ENCODE results near the gene MLXIP. TPM values are rescaled to one million over a fixed set of nuclear protein-coding genes. Genes with fewer than 3 reads are reported as not detected.
"Not testable (repeated sequence)": the region's sequence is repeated elsewhere in the genome, so short reads cannot be mapped to it uniquely, and the experiment has no call there.

MLXIP gene
- total RNA-seq, 2 donors from 2014 or later, result 19.7 to 28.9 TPM

DNA sequence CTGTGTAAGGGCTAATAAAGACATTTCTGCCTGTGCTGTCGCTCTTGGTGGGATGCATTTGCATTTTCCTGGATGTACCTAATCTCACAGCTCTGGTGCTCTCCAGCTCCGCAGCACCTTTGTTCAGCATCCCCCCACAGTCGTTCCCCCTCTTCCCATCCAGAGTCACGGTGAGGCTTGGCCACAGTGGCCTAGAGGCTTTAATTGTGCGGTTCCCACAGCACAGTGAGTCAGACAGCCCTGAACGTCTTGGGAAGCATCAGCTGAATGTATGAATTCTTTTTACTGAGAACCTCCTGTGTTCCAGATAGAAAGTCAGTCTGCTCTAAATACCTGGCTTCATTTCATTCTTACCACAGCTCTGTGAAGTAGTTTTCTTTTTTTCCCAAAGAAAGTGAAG, 28.7 kb downstream of the MLXIP start:
- Mint-ChIP-seq H3K27me3 (no peaks in the 10 kb centered on the region), H3K4me1 (peaks cover 54% of the 10 kb centered on the region), H3K36me3 (ENCODE audit: low read depth) (no peaks in the 10 kb centered on the region), H3K27ac (no peak overlapping the region), H3K9me3 (no peaks in the 10 kb centered on the region), H3K4me3 (peak overlapping the region; percentile 78)
- no peak for ATAC-seq (replicated peaks)

DNA sequence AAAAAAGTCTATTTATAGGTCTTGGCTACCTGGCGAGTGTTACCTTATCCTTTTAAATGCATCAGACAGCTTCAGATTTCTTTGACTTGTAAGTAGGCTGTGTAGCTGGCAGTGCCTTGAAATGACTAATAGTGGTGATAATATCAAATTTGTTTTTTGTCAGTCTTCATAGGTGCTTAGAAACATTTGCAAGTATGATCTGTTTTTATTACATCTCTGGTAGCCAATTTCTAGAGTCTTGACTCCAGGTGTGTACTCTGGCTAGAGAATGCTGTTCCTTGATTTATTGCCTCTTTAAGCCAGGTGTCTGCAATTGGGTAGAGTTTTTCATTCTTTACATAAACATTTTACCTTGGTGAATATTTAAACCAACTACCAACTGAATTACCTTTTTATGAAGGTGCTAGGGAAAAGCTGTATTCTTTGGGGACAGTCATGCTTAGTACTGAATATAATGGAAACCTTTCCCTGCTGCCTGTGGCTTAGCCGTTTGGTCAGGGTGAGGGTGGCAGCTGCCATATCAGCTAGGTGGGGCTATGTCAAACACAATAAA, 32.6 kb downstream of the MLXIP start:
- Mint-ChIP-seq H3K9me3 (no peaks in the 10 kb centered on the region), H3K4me1 (peaks cover 30% of the 10 kb centered on the region), H3K4me3 (no peak overlapping the region), H3K27ac (no peak overlapping the region), H3K27me3 (no peaks in the 10 kb centered on the region), H3K36me3 (ENCODE audit: low read depth) (no peaks in the 10 kb centered on the region)
- ATAC-seq (replicated peaks), result no peak

DNA sequence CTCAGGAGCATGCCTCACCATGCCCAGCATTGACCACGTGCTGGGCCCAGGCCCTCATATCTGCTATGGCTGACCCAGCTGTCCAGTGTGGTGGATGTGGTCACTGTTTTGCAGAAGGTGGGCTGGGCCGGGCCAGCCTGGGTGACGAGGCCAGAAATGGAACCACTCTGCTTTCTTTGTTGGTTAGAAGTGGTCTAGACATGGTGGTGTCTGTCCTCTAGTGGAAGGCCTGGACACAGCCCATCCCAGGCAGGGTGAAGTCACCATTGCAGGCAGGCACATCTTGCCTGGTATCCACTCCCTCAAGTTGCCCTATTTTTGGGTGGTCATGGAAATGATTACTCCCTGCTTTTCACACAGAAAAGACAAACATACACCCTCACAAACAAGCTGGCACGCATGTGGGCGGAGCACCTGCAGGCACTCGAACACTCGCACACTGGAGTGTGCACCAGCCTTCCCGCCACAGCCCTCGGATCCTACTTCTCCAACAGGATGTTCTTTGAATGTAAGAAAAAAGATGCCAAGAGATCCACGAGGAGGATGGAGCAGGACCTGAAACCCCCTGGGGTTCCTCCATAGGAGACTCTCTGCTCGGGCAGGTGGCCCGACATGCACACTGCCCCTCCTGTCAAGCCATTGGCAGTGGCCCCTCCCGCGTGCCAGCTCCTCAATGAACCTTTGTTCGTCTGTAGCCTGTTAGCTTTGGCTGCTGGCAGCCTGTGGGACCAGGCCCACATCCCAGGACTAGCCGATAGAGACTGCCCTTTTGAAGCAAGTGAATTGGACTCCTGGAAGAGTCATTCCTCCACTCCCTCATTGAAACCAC, 38.4 kb downstream of the MLXIP start:
- no peak overlapping the region for H3K4me3 Mint-ChIP-seq
- H3K4me1 Mint-ChIP-seq, result peaks cover 7% of the 10 kb centered on the region
- peak overlapping the region; percentile 53 for H3K27ac Mint-ChIP-seq
- no peaks in the 10 kb centered on the region for H3K9me3 Mint-ChIP-seq
- H3K36me3 Mint-ChIP-seq (ENCODE audit: low read depth), result no peaks in the 10 kb centered on the region
- no peaks in the 10 kb centered on the region for H3K27me3 Mint-ChIP-seq
- no peak for ATAC-seq (replicated peaks)

DNA sequence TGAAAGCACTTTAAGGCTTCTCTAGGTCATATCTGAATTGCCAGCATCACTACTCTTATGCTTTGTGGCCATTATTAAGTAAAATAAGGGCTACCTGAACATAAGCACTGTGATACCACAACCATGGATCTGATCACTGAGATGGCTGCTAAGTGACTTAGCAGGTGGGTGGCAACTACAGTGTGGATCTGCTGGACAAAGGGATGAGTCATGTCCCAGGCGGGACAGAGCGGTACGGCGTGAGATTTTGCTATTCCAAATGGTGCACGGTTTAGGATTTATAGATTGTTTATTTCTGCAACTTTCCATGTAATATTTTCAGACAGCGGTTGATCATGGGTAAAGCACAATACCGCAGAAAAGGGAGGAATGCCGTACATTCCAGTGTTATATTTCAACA, 39.4 kb downstream of the MLXIP start:
- ATAC-seq (replicated peaks), result no peak
- Mint-ChIP-seq H3K4me3 (no peak overlapping the region), H3K27me3 (no peaks in the 10 kb centered on the region), H3K27ac (peak overlapping the region; percentile 53), H3K36me3 (ENCODE audit: low read depth) (no peaks in the 10 kb centered on the region), H3K4me1 (peaks cover 6% of the 10 kb centered on the region), H3K9me3 (no peaks in the 10 kb centered on the region)

DNA sequence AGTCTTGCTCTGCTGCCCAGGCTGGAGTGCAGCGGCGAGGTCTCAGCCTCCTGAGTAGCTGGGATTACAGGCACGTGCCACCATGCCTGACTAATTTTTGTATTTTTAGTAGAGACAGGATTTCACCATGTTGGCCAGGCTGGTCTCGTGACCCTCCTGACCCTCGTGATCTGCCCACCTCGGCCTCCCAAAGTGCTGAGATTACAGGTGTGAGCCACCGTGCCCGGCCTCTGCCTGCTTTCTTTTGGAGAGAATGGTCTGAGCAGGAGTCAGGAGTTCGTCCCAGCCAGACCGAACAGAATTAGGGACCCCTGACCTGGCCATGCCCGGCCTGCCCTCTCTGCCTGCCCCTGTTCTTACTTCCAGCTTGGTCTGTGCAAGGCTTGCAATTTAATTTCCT, 42.8 kb downstream of the MLXIP start:
- not testable (repeated sequence) for H3K9me3 Mint-ChIP-seq; ATAC-seq (replicated peaks); H3K4me3 Mint-ChIP-seq; H3K27me3 Mint-ChIP-seq; H3K36me3 Mint-ChIP-seq (ENCODE audit: low read depth)
- peak overlapping the region; percentile 17 for H3K27ac Mint-ChIP-seq
- H3K4me1 Mint-ChIP-seq, result peaks cover 14% of the 10 kb centered on the region

DNA sequence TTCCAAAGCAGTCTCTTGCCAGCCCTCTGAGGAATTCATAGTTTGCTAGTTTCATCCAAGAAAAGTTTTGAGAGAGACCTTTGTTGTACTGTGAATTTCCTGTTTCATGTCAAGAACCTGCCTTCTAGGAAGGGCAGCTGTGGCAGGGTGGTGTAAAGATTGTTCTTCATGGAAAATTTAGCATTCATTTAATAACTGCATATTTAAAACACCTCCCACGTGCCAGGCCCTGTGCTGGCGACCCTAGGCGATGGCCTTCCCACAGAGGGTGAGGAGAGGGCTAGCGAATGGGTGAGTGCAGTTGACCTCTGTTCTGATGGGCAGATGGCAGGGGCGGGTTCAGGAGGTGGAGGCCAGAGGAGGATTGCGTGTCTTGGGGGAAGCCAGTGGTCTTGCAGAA, 43.2 kb downstream of the MLXIP start:
- no peaks in the 10 kb centered on the region for H3K36me3 Mint-ChIP-seq (ENCODE audit: low read depth)
- ATAC-seq (replicated peaks), result no peak
- H3K27ac Mint-ChIP-seq, result peak overlapping the region; percentile 17
- H3K9me3 Mint-ChIP-seq, result no peaks in the 10 kb centered on the region
- peaks cover 14% of the 10 kb centered on the region for H3K4me1 Mint-ChIP-seq
- H3K4me3 Mint-ChIP-seq, result no peak overlapping the region
- no peaks in the 10 kb centered on the region for H3K27me3 Mint-ChIP-seq

DNA sequence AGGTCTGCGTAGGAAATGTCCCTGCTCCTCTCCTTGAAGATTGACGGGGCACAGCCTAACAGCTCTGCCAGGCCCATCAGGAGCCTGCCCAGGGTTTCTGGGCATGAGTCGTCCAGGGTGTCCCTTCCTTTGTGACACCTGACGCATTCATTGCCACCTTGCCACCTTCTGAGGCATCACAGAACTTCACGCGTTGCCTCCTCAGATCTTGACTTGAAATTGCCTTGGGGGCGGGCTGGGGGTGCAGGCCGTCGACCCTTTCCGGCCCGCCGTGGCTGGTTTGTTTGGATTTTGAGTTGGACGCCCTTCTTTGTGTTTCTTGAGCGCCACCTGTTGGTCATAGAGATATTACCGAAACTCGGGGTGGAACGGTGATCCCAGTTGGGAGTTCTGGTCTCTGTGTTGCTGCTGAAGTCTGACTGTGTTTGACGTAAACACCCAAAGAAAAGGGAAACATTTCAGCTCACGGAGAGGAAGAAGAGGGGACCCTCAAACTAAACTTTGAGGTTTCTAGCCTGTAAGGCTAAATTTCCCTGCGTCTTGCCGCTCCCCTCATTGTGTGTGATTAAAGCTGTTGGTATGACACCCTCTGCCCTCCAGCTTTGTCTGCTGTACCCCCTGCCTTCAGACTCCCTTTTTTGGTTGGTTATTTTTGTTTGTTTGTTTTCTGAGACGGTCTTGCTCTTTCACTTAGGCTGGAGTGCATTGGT, 44.6 kb downstream of the MLXIP start:
- H3K27ac Mint-ChIP-seq, result peak overlapping the region; percentile 68
- ATAC-seq (replicated peaks), result peak; percentile 72
- peaks cover 5% of the 10 kb centered on the region for H3K36me3 Mint-ChIP-seq (ENCODE audit: low read depth)
- H3K4me1 Mint-ChIP-seq, result peaks cover 14% of the 10 kb centered on the region
- no peaks in the 10 kb centered on the region for H3K27me3 Mint-ChIP-seq
- no peaks in the 10 kb centered on the region for H3K9me3 Mint-ChIP-seq
- H3K4me3 Mint-ChIP-seq, result peak overlapping the region; percentile 13

DNA sequence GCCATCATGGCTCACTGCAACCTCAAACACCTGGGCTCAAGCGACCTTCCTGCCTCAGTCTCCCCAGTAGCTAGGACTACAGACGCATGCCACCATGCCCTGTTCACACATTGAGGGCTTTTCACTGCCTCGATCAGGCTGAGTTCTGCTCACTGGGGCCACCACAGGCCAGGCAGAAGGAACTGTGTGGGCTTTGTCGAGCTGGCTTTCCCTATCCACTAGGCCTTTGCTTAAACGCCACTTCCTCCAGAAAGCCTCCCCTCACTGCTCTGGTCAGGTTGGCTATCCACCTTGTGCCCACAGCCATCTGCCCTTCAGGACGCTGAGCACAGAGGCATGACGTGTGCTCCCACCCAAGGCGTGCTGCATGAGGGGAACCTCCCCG, 45.2 kb downstream of the MLXIP start:
- peak overlapping the region; percentile 68 for H3K27ac Mint-ChIP-seq
- peaks cover 9% of the 10 kb centered on the region for H3K36me3 Mint-ChIP-seq (ENCODE audit: low read depth)
- no peaks in the 10 kb centered on the region for H3K9me3 Mint-ChIP-seq
- H3K27me3 Mint-ChIP-seq, result no peaks in the 10 kb centered on the region
- ATAC-seq (replicated peaks), result no peak
- no peak overlapping the region for H3K4me3 Mint-ChIP-seq
- peaks cover 14% of the 10 kb centered on the region for H3K4me1 Mint-ChIP-seq

DNA sequence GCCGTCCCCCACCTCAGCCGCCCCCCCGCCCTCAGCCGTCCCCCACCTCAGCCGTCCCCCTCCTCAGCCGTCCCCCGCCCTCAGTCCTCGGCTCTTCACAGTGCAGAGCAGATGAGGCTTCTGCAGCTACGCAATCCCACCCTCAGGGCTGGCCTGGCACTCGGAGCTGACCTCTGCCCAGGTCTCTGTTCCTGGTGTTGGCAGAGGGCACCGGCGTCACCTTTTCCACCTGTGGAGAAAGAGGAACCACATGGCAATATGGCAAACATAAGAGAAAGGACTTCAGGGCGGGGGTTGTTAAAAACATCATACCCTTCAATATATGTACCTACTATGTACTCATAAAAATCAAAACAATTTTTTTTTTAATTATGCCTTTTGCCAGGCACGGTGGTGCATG, 45.8 kb downstream of the MLXIP start:
- no peak overlapping the region for H3K4me3 Mint-ChIP-seq
- H3K27me3 Mint-ChIP-seq, result no peaks in the 10 kb centered on the region
- peaks cover 14% of the 10 kb centered on the region for H3K36me3 Mint-ChIP-seq (ENCODE audit: low read depth)
- no peak for ATAC-seq (replicated peaks)
- no peaks in the 10 kb centered on the region for H3K9me3 Mint-ChIP-seq
- peaks cover 14% of the 10 kb centered on the region for H3K4me1 Mint-ChIP-seq
- H3K27ac Mint-ChIP-seq, result no peak overlapping the region

DNA sequence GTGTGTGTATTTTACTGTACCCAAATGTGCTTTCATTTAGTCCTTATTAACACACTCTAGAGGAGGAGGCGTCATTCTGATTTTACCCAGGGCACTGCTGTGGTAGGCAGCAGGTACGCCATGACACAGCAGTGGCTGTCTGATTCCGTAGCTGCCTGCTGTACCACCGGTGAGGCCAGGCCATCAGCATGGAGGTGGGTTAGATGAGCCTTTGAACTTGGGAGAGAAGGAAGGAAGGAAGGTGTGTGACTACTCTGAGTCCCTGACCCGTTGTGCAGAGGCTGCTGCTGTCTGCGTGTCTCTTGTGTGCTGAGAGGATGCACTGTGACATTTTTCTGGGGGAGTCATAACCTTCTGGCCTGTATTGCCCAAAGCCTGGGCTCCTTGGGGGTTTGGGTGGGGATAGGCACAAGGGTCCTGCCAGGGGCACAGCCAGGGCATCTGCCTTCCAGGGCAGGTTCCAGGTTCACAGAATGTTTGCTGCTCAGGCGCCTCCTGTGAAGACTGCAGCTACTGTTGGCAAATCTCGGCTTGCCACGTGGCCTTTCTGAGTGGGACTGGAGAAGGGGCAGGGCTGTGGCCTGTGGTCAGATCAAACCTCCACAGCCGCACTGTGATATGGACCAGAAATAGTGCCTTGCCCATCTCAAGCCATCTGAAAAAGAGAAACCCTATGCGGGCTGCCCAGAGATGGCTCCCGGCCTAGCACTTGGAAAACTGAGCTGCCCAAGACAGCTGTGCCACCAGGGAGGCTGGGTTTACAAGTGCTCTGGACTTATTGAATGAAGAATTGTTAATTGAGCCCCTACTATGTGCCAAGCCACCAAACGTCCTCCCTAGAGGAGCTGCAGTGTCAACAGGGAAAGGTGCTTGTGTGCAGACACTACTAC, 47.1 kb downstream of the MLXIP start:
- Mint-ChIP-seq H3K36me3 (ENCODE audit: low read depth) (peaks cover 26% of the 10 kb centered on the region), H3K4me1 (peaks cover 14% of the 10 kb centered on the region), H3K27ac (peak overlapping the region; percentile 56), H3K4me3 (no peak overlapping the region), H3K9me3 (no peaks in the 10 kb centered on the region), H3K27me3 (no peaks in the 10 kb centered on the region)
- ATAC-seq (replicated peaks), result no peak

DNA sequence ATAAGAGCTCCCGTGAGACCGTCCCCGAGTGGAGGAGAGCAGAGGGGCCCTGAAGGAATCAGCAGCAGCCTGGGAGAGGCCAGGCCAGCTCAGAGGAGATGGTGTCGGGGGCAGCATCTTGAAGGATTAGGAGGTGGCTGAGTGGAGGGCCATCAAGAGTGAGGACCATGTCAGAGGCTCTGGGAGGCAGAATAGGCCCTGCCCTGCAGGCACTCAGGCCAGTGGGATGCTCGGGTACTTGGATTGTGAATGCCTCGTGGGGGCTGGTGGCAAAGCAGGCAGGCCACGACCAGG, 47.7 kb downstream of the MLXIP start:
- Mint-ChIP-seq H3K4me1 (peaks cover 14% of the 10 kb centered on the region), H3K36me3 (ENCODE audit: low read depth) (peaks cover 32% of the 10 kb centered on the region), H3K9me3 (no peaks in the 10 kb centered on the region), H3K27ac (peak overlapping the region; percentile 56), H3K4me3 (no peak overlapping the region), H3K27me3 (no peaks in the 10 kb centered on the region)
- no peak for ATAC-seq (replicated peaks)

DNA sequence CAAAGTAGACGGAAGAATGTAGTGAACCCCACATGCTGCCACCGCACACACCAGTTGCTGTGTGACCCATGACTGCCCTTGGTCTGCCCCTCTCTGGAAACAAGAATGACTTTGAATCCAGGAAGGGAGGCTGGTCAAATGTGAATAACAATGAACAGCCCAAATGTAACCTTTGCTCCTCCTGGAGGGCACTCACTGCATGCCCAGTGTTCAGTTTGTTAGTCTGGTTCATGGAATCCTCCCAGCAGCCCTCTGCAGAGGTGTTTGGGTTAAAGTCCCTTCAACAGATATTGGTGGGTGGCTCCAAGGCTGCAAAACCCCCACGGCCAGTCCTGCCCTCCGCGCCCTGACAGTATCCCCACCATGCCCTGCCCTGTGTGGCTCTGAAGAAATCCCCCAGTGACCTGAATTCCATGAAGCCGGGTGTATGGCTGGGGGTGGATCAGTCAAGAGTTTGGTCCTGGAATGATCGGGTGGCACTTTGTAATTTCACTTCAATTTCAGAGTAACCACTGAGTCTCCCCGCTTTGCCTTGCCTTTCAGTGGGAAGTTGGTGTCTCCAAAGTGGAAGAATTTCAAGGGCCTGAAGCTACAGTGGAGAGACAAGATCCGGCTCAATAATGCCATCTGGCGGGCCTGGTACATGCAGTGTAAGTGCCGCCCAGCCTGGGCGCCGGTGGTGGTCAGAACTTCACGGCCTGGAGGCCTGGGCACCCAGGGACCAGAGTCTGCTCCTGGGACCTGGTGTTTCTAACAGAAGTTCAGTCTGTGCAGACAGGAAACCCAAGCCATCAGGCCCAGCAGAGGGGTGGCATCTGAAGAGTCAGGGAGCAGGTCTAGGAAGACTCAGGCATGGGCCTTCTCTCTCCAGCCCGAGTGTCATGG, 48.4 kb downstream of the MLXIP start:
- H3K27ac Mint-ChIP-seq, result no peak overlapping the region
- ATAC-seq (replicated peaks), result no peak
- no peak overlapping the region for H3K4me3 Mint-ChIP-seq
- no peaks in the 10 kb centered on the region for H3K9me3 Mint-ChIP-seq
- no peaks in the 10 kb centered on the region for H3K27me3 Mint-ChIP-seq
- peaks cover 9% of the 10 kb centered on the region for H3K4me1 Mint-ChIP-seq
- peaks cover 39% of the 10 kb centered on the region for H3K36me3 Mint-ChIP-seq (ENCODE audit: low read depth)

DNA sequence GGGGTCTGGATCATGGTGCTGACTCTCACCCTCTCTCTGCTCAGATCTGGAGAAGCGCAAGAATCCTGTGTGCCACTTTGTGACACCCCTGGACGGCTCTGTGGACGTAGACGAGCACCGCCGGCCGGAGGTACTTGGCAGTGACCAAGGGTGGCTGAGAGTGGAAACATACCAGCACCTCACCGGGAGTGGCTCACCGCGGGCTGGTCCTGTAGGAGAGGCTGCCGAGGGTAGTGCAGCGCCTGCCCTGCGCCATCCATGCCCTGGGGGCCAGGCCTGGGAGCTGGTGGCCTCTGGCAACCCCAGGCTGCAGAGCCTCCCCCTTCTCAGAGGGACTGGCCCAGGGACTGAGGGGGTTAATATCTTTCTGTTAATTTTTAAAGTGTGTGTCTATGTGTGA, 49.3 kb downstream of the MLXIP start:
- Mint-ChIP-seq H3K27ac (no peak overlapping the region), H3K27me3 (no peaks in the 10 kb centered on the region), H3K4me3 (no peak overlapping the region), H3K36me3 (ENCODE audit: low read depth) (peaks cover 47% of the 10 kb centered on the region), H3K9me3 (no peaks in the 10 kb centered on the region), H3K4me1 (peaks cover 9% of the 10 kb centered on the region)
- no peak for ATAC-seq (replicated peaks)

DNA sequence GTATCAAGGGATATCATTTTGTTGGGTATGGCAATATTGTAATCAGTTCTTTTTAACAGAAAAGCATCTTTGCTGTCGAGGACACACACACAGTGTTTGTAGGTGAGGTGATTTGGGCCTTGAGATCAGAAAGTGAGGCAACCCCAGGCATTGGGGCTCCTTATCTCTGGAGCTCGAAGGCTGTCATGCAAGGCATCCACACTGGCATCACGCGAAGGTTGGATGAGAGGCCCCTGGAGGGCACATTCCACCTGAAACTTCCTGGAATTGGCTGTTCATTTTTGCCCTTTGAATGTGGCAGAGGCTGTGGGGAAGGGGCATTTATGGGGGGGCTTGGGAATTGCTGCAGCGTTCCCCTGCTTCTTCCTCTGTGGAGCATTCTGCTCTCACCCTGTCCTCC, 49.9 kb downstream of the MLXIP start:
- Mint-ChIP-seq H3K27me3 (no peaks in the 10 kb centered on the region), H3K27ac (no peak overlapping the region), H3K4me1 (peaks cover 3% of the 10 kb centered on the region), H3K36me3 (ENCODE audit: low read depth) (peaks cover 53% of the 10 kb centered on the region), H3K4me3 (no peak overlapping the region), H3K9me3 (no peaks in the 10 kb centered on the region)
- ATAC-seq (replicated peaks), result no peak

All from activated T-helper 17 cell treated with anti-CD3 and anti-CD28 coated beads, Interleukin-2, amount 50 U/mL, for 72 hours (primary cell).